Activated naive CD8-positive, alpha-beta T cell treated with anti-CD3 and anti-CD28 coated beads, Interleukin-2, amount 50 U/mL, for 24 hours (primary cell): ENCODE measurements around the gene ARHGAP9.

Source experiments
- ATAC-seq: fragments of 150-1000 bp; cut with Tn5 transposase; one replicate; pipeline ENCODE4 v1.10.0; 2021
- DNase-seq: peaks from one replicate; pipeline ENCODE4 v3.0.0; 2021
- H3K27ac Mint-ChIP-seq: one replicate; pipeline ENCODE4 v1.8.0; 2021; ENCODE audit warnings: mild to moderate bottlenecking, mixed read lengths
- H3K27me3 Mint-ChIP-seq: one replicate; pipeline ENCODE4 v1.8.0; 2021; ENCODE audit warnings: mixed read lengths
- H3K36me3 Mint-ChIP-seq: one replicate; pipeline ENCODE4 v1.8.0; 2021; ENCODE audit warnings: low read depth, mixed read lengths
- H3K4me1 Mint-ChIP-seq: one replicate; pipeline ENCODE4 v1.8.0; 2021; ENCODE audit warnings: mixed read lengths
- H3K4me3 Mint-ChIP-seq: one replicate; pipeline ENCODE4 v1.8.0; 2021; ENCODE audit warnings: mild to moderate bottlenecking, moderate library complexity, mixed read lengths
- H3K9me3 Mint-ChIP-seq: one replicate; pipeline ENCODE4 v1.8.0; 2021; ENCODE audit warnings: mixed read lengths

ARHGAP9 gene

DNA sequence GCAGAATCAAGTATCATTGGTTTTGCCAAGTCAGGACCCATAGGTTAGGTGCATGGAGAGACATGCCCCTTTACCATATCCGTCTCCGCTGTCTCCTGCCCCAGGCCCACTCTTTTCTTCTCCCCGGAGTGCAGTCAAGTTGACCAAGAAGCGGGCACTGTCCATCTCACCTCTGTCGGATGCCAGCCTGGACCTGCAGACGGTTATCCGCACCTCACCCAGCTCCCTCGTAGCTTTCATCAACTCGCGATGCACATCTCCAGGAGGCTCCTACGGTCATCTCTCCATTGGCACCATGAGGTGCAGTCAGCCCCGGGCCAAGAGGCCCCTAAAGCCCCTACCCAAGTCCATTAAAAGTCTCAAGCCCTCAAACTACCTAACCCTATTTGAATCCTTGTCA lies 15.1 kb downstream of the ARHGAP9 start:
- peaks cover 8% of the 10 kb centered on the region for H3K36me3 Mint-ChIP-seq
- peaks cover 6% of the 10 kb centered on the region for H3K27me3 Mint-ChIP-seq
- no peak for ATAC-seq
- no peak overlapping the region for H3K4me3 Mint-ChIP-seq
- no peaks in the 10 kb centered on the region for H3K9me3 Mint-ChIP-seq
- H3K4me1 Mint-ChIP-seq = peaks cover 34% of the 10 kb centered on the region
- H3K27ac Mint-ChIP-seq = no peak overlapping the region
- no peak for DNase-seq

GRCh38 chr12:57462912-57463253 lies 16.8 kb downstream of the ARHGAP9 start:
- H3K4me3 Mint-ChIP-seq = peak overlapping the region; percentile 84
- H3K36me3 Mint-ChIP-seq = peaks cover 4% of the 10 kb centered on the region
- H3K27me3 Mint-ChIP-seq = peaks cover 6% of the 10 kb centered on the region
- H3K9me3 Mint-ChIP-seq = no peaks in the 10 kb centered on the region
- DNase-seq (no peak), ATAC-seq (no peak)
- H3K4me1 Mint-ChIP-seq = peaks cover 47% of the 10 kb centered on the region
- peak overlapping the region; percentile 76 for H3K27ac Mint-ChIP-seq

GRCh38 chr12:57462251-57462911 lies 17.3 kb downstream of the ARHGAP9 start:
- peak; percentile 86 for ATAC-seq
- Mint-ChIP-seq H3K36me3 (peaks cover 4% of the 10 kb centered on the region), H3K4me1 (peaks cover 48% of the 10 kb centered on the region), H3K27ac (peak overlapping the region; percentile 76), H3K4me3 (peak overlapping the region; percentile 84), H3K9me3 (no peaks in the 10 kb centered on the region), H3K27me3 (peaks cover 6% of the 10 kb centered on the region)
- peak; percentile 90 for DNase-seq

- ATAC-seq (no peak), DNase-seq (no peak)
- Mint-ChIP-seq H3K36me3 (no peaks in the 10 kb centered on the region), H3K4me1 (peaks cover 49% of the 10 kb centered on the region), H3K27ac (no peak overlapping the region), H3K27me3 (peaks cover 6% of the 10 kb centered on the region), H3K4me3 (peak overlapping the region; percentile 84), H3K9me3 (no peaks in the 10 kb centered on the region)
Observed at GRCh38 chr12:57461917-57462250, 17.8 kb downstream of the ARHGAP9 start.

DNA sequence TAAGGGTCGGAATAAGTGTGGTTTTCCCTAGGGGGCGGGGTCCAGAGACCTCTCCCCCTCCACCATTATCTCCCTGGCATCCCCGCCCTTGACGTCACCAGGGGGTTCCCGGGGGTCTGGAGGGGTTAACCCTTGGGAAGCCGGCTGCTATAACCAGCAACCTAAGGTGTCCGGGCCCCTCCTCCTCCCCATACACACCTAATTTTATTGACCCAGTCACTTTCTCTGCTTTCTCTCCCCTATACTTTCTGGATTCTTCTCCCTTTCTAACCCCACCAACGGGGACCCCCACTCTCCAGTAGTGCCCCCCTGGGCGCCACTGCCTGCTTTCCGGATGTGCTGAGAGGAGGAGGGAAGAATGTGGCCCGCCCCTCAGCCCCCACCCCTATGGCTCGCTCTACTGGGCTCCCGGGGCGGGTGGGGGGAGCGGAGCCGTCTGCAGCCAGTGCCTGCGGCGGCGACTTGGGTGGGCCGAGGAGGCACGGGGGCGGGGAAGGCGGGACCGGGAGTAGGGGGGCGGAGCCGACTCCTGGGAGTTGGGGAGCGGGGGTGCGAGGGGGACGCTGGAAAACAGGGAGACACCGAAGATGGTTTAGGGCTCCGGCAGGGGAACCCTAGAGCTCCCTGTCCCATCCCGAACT lies 18.3 kb downstream of the ARHGAP9 start:
- Mint-ChIP-seq H3K27me3 (peaks cover 6% of the 10 kb centered on the region), H3K27ac (no peak overlapping the region), H3K4me1 (peaks cover 54% of the 10 kb centered on the region), H3K4me3 (peak overlapping the region; percentile 84), H3K36me3 (no peaks in the 10 kb centered on the region), H3K9me3 (no peaks in the 10 kb centered on the region)
- no peak for ATAC-seq
- peak; percentile 63 for DNase-seq

DNA sequence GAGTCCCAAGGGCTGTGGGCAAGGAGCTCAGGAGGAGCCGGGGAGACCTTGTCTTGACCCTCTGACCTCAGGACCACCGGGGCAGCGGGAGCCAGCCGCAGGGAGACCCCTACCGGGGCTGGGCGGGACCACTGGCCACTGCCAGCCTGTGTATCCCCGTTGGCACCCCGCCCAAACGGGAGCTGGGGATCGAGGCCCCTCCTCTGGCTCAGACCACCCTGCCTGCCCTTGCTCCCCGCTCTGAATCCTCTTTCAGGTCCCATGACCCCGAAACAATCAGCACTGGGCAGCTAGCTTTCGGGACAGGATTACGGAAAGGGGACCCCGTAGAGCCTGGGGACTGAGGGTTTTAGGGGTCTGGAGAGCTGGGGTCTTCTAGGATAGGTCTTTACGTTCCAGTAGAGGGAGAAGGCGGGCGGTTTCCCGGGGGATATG lies 18.8 kb downstream of the ARHGAP9 start:
- Mint-ChIP-seq H3K4me1 (peaks cover 59% of the 10 kb centered on the region), H3K27ac (no peak overlapping the region), H3K27me3 (peaks cover 6% of the 10 kb centered on the region), H3K9me3 (no peaks in the 10 kb centered on the region), H3K36me3 (no peaks in the 10 kb centered on the region), H3K4me3 (peak overlapping the region; percentile 84)
- ATAC-seq (no peak), DNase-seq (no peak)

DNA sequence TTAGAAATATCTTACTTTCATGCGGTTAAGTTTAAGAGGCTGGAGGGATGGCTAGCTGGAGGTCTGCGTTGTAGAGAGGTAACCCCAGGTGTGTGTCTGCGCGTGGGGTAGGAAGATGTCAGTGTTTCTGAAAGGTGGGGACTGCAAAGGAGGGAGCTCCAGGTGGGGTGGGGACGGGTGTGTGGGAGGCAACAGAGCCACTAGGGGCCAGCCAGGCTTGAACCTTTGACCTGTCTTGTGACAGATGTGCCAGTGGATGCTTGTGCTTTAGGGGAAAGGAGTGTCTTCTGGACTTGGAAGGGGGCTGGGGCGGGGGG lies 19.2 kb downstream of the ARHGAP9 start:
- Mint-ChIP-seq H3K27me3 (peaks cover 6% of the 10 kb centered on the region), H3K4me3 (peak overlapping the region; percentile 73), H3K36me3 (no peaks in the 10 kb centered on the region), H3K27ac (peak overlapping the region; percentile 3), H3K4me1 (peaks cover 62% of the 10 kb centered on the region), H3K9me3 (no peaks in the 10 kb centered on the region)
- no peak for DNase-seq
- ATAC-seq = no peak

GRCh38 chr12:57459750-57460467 lies 19.8 kb downstream of the ARHGAP9 start, which contains the start of gene GLI1:
Gene GLI1 (plus strand): TSS chr12:57459785. CDS start chr12:57463692, 3,907 bp downstream.
- Mint-ChIP-seq H3K4me1 (peaks cover 65% of the 10 kb centered on the region), H3K9me3 (no peaks in the 10 kb centered on the region), H3K4me3 (peak within 1 kb of the TSS; percentile 89), H3K36me3 (no peaks in the 10 kb centered on the region), H3K27me3 (peaks cover 6% of the 10 kb centered on the region), H3K27ac (peak within 1 kb of the TSS; percentile 83)
- ATAC-seq (no peak), DNase-seq (no peak)

DNA sequence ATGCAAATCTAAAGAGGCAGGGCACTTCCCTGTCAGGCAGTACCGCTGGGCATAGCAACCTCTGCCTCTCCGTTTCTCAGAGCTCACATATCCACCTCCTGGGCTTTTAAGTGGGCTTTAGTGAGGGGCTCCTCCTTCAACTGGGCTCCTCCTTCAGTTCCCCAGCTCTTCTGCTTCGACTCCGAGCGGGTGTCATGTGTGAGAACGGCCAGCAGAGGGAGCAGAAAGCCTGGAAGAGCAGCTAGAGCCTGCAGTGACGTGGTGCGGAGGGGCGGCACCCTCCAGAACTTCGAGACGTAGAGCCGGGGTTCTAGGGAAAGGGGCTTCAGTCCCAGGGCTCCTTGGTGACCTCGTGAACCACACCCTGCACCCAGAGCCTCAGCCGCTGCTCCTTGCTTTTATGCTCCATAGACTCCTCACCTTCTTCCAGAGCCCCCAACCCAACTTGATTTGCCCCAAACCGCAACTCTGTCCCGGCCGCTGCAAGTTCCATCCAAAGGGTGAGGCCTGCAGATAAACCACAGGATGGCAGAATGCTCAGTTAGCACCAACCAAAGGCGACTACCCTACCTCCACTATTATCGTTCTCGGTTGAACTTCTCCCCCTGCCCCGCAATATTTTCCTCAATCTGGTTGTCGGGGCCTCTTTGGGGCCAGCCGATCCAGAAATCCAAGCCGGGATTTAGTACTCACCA lies 20.5 kb downstream of the ARHGAP9 start:
- Mint-ChIP-seq H3K4me3 (peak overlapping the region; percentile 89), H3K9me3 (no peaks in the 10 kb centered on the region), H3K4me1 (peaks cover 65% of the 10 kb centered on the region), H3K36me3 (no peaks in the 10 kb centered on the region), H3K27ac (peak overlapping the region; percentile 83), H3K27me3 (peaks cover 6% of the 10 kb centered on the region)
- ATAC-seq = peak; percentile 67
- peak; percentile 97 for DNase-seq

- peaks cover 60% of the 10 kb centered on the region for H3K4me1 Mint-ChIP-seq
- ATAC-seq (no peak), DNase-seq (no peak)
- peak overlapping the region; percentile 89 for H3K4me3 Mint-ChIP-seq
- peaks cover 6% of the 10 kb centered on the region for H3K27me3 Mint-ChIP-seq
- H3K36me3 Mint-ChIP-seq = no peaks in the 10 kb centered on the region
- peak overlapping the region; percentile 83 for H3K27ac Mint-ChIP-seq
- H3K9me3 Mint-ChIP-seq = no peaks in the 10 kb centered on the region
Observed at GRCh38 chr12:57458665-57459054, 21.0 kb downstream of the ARHGAP9 start.

- no peak overlapping the region for H3K27ac Mint-ChIP-seq
- no peaks in the 10 kb centered on the region for H3K9me3 Mint-ChIP-seq
- DNase-seq (no peak), ATAC-seq (no peak)
- peaks cover 60% of the 10 kb centered on the region for H3K4me1 Mint-ChIP-seq
- no peaks in the 10 kb centered on the region for H3K36me3 Mint-ChIP-seq
- H3K4me3 Mint-ChIP-seq = no peak overlapping the region
- peaks cover 9% of the 10 kb centered on the region for H3K27me3 Mint-ChIP-seq
Observed at GRCh38 chr12:57456737-57457490, 22.8 kb downstream of the ARHGAP9 start.

GRCh38 chr12:57456145-57456700 lies 23.4 kb downstream of the ARHGAP9 start:
- Mint-ChIP-seq H3K4me3 (peak overlapping the region; percentile 77), H3K27ac (peak overlapping the region; percentile 41), H3K4me1 (peaks cover 62% of the 10 kb centered on the region), H3K36me3 (no peaks in the 10 kb centered on the region), H3K27me3 (peaks cover 9% of the 10 kb centered on the region), H3K9me3 (no peaks in the 10 kb centered on the region)
- ATAC-seq = peak; percentile 53
- DNase-seq = peak; percentile 63

- peaks cover 7% of the 10 kb centered on the region for H3K27me3 Mint-ChIP-seq
- no peak for ATAC-seq
- no peaks in the 10 kb centered on the region for H3K9me3 Mint-ChIP-seq
- H3K4me1 Mint-ChIP-seq = peaks cover 64% of the 10 kb centered on the region
- H3K27ac Mint-ChIP-seq = peak overlapping the region; percentile 52
- H3K36me3 Mint-ChIP-seq = no peaks in the 10 kb centered on the region
- DNase-seq = no peak
- peak overlapping the region; percentile 77 for H3K4me3 Mint-ChIP-seq
Observed at GRCh38 chr12:57455374-57456144, 24.1 kb downstream of the ARHGAP9 start.
